ENCODE results near the gene AKR1C2. TPM values are rescaled to one million over a fixed set of nuclear protein-coding genes. Genes with fewer than 3 reads are reported as not detected.
"Not testable (repeated sequence)": the region's sequence is repeated elsewhere in the genome, so short reads cannot be mapped to it uniquely, and the experiment has no call there.

Gene AKR1C2
- total and polyA plus RNA-seq, 11 donors = 9.3 to 33.7 (median 14.5) TPM

DNA sequence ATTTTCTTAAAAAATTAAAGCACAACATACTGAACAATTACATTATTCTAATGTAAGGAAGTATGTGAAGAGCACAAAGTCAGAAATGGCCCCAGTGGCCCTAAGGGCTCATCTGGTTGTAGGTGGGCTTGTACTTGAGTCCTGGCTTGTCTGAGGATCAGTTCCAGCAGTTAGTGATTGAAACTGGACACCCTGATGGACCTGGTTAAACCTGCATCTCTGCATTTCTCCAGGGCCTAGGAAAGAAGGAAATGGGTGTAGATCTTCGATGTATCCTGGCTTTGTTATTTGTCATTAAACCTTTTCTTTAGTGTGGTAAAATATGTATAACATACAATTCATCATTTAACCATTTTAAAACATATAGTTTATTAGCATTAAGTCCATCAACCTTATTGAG, 9.7 kb upstream of the AKR1C2 start:
- intact Hi-C loops (cut with DNase I) = loop anchor here in 3 of 10 donors (10.0 kb wide), 1 partner anchor 81 kb away; the partner anchor contains the start of gene AKR1C3 (in 3 of the 3)
- no peak for ATAC-seq
- no peak for TF ChIP-seq POLR2A (IDR thresholded peaks at IDR 0.05)
- TF ChIP-seq, protein P1, sequence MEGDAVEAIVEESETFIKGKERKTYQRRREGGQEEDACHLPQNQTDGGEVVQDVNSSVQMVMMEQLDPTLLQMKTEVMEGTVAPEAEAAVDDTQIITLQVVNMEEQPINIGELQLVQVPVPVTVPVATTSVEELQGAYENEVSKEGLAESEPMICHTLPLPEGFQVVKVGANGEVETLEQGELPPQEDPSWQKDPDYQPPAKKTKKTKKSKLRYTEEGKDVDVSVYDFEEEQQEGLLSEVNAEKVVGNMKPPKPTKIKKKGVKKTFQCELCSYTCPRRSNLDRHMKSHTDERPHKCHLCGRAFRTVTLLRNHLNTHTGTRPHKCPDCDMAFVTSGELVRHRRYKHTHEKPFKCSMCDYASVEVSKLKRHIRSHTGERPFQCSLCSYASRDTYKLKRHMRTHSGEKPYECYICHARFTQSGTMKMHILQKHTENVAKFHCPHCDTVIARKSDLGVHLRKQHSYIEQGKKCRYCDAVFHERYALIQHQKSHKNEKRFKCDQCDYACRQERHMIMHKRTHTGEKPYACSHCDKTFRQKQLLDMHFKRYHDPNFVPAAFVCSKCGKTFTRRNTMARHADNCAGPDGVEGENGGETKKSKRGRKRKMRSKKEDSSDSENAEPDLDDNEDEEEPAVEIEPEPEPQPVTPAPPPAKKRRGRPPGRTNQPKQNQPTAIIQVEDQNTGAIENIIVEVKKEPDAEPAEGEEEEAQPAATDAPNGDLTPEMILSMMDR (IDR thresholded peaks at IDR 0.05) = no peak
- DNase-seq = no peak
- Histone ChIP-seq H3K4me1 (peaks cover 0 to 13% (median 0%) of the 10 kb centered on the region in 12 donors), H3K4me3 (no peak overlapping the region), H3K36me3 (no peaks in the 10 kb centered on the region), H3K27ac (no peak overlapping the region), H3K27me3 (no peaks in the 10 kb centered on the region), H3K9me3 (no peaks in the 10 kb centered on the region)
- WGBS, 4 donors = 52 to 84% (median 72%) methylated on average over 1 of the region's 1 CpG

DNA sequence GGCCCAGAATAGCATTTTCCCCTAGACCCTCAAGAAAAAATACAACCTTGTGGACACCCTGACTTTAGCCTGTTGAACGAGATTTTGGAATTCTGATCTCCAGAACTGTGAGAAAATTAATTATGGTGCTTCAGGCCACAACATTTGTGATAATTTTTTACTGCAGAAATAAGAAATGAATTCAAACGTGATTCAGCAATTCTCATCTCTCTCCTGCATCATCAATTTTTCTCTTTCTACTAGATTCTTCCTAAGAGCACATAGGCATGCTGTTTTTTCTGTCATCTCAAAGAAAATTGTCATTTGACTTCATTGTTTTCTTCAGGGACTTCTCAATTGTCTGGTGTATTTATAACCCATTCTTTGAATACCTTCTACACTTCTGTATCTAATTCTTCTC, 8.9 kb upstream of the AKR1C2 start:
- Histone ChIP-seq H3K4me1 (peaks cover 0 to 6% (median 0%) of the 10 kb centered on the region in 12 donors), H3K36me3 (no peaks in the 10 kb centered on the region), H3K27ac (no peak overlapping the region), H3K27me3 (no peaks in the 10 kb centered on the region), H3K9me3 (no peaks in the 10 kb centered on the region), H3K4me3 (no peak overlapping the region)
- no peak for TF ChIP-seq POLR2A (IDR thresholded peaks at IDR 0.05)
- TF ChIP-seq, protein P1 (IDR thresholded peaks at IDR 0.05) = no peak
- 65 to 89% (median 79%) methylated on average over 2 of the region's 2 CpGs for WGBS, 4 donors
- intact Hi-C loops (cut with DNase I) = loop anchor here in 3 of 10 donors (10.0 kb wide), 1 partner anchor 82 kb away; the partner anchor contains the start of gene AKR1C3 (in 3 of the 3)
- no peak for ATAC-seq
- DNase-seq = no peak

DNA sequence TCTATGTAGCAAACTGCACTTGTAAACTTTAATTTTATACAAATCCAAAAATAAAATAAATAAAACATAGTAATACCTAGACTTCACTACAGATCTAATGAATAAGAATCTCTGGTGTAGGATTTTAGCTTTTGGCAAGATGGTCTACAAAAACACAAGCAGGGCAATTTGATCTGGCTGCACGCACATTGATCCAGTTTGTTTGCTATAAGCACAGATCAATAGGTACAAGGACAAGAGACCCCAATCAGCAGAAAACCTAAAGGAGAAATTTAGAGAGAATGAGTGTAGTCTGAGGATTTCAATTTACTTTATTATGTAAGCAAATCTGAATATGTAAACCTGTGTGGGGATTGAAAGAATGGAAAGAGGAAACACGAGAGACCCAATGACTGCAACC, 7.7 kb upstream of the AKR1C2 start:
- intact Hi-C loops (cut with DNase I) = loop anchor here in 3 of 10 donors (10.0 kb wide), 1 partner anchor 83 kb away; the partner anchor contains the start of gene AKR1C3 (in 3 of the 3)
- not testable (repeated sequence) for H3K27me3 ChIP-seq, ATAC-seq, H3K4me1 ChIP-seq, H3K27ac ChIP-seq, H3K4me3 ChIP-seq, H3K9me3 ChIP-seq, H3K36me3 ChIP-seq, DNase-seq
- whole genome bisulfite sequencing, 4 donors = 93 to 98% (median 97%) methylated on average over 2 of the region's 2 CpGs

DNA sequence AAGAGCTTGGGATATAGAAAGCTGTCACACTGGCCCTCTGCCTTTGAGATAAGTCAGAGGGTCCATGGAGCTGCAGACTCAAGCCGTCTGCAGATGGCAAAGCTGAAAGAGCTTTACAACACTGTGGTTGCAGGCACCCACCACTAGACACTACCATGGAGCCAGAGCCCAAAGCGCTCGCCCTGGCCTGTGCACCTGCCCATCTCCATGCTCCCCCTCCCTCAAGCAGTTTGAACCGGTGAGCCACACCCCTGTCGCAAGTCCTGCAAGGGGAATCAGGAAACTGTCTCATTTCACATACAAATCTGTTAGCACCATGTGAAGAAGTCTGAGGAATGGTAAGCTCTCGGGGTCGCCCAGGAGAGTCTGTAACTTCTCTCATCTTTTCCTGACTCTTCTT, 6.4 kb upstream of the AKR1C2 start:
- DNase-seq, H3K9me3 ChIP-seq, H3K27me3 ChIP-seq, H3K4me1 ChIP-seq, ATAC-seq, H3K4me3 ChIP-seq, H3K36me3 ChIP-seq, H3K27ac ChIP-seq: not testable (repeated sequence)
- WGBS, 4 donors = 74 to 94% (median 76%) methylated on average over 3 to 6 of the region's 7 CpGs
- intact Hi-C loops (cut with DNase I) = loop anchor here in 3 of 10 donors (10.0 kb wide), 1 partner anchor 85 kb away; the partner anchor contains the start of gene AKR1C3 (in 3 of the 3)

DNA sequence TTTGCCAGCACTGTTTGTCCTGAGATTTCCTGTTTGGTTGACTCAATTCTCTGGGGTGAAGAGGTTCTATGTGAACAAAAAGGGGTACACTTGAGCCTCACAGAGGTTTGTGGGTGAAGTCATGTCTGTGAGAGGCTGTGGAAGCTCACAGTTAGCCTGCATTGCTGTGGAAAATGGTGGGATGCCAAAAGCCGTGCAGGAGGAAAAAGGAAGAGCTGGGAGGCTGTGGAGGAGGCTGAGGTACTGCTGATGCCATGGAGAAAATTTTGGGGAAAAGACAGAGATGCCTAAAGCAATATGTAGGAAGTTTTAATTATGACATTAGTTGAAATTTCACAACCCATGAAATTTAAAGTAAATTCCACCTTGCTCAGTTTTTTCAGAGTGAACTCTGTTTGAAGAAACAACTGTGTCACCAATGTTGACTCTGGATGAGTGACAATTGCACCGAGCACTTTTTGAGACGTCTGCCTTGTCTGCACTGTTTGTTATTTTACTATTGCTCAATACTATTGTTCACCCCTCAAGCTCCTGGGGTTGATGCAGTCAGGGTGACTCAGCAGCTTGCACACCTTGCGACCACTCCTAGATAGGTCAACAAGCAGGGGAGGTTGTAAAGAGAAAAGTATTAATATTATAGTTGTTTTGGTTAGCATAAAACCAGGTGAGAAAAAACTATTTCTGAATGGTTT, 5.3 kb upstream of the AKR1C2 start:
- ATAC-seq; H3K9me3 ChIP-seq; H3K4me3 ChIP-seq; intact Hi-C loops (cut with DNase I); DNase-seq; H3K27ac ChIP-seq; H3K4me1 ChIP-seq; H3K27me3 ChIP-seq; H3K36me3 ChIP-seq: not testable (repeated sequence)
- 66 to 80% (median 69%) methylated on average over 4 of the region's 4 CpGs for WGBS, 4 donors

DNA sequence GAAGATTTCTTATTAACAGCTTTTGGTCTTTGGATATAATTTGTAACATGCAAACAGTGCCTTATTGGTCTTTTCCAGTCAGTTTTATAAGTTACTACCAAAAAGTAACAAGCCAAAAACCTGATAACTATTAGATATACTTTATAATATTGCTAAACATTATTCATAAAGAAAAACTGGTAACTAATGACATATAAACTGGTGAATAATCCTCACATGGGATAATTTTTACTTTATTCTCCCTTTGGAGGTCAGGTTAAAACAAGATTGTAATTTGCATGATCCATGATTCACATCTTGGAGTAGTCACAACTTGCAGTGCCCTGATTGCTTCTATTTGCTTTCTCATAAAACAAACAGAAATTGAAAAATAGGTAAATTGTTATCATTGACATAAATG, 844 bp upstream of the AKR1C2 start:
- H3K4me1 ChIP-seq = not testable (repeated sequence)

DNA sequence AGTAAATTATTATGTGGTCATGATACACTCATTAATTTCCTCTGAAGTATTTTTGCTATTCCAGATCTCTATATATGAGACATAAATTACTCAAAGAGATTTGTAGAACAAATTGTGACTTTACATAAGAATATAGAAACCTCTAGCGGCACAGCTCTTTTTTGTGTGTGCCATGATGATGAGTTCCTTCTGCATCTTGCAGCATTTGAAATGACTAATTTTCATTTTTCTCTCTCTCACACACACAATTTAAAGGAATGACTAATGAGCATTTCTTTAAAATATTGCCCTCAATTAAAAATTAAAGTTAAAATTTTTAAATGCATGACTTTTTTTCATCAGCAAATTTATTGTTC, 351 bp upstream of the AKR1C2 start:
- H3K9me3 ChIP-seq, DNase-seq, ATAC-seq, H3K4me3 ChIP-seq, H3K4me1 ChIP-seq, H3K27ac ChIP-seq, H3K27me3 ChIP-seq, H3K36me3 ChIP-seq: not testable (repeated sequence)
- intact Hi-C loops (cut with DNase I) = loop anchor here in 1 of 10 donors (5.0 kb wide), 1 partner anchor 47 kb away; no protein-coding TSS in a partner anchor
- WGBS, 4 donors = 0 to 5% (median 2%) methylated on average over 1 of the region's 1 CpG

More for the DNA sequence above, 844 bp upstream of the AKR1C2 start:
- intact Hi-C loops (cut with DNase I) = loop anchor here in 1 of 10 donors (5.0 kb wide), 1 partner anchor 47 kb away; no protein-coding TSS in a partner anchor
- not testable (repeated sequence) for H3K27me3 ChIP-seq, H3K27ac ChIP-seq, H3K9me3 ChIP-seq, ATAC-seq, H3K36me3 ChIP-seq, H3K4me3 ChIP-seq, DNase-seq

All from heart left ventricle (tissue), 16 donors.